Measurements from ENCODE around the gene TMEM63A.

- TF ChIP-seq CTCF (IDR thresholded peaks at IDR 0.05; ENCODE audit: low read depth, low read length, poor library complexity, severe bottlenecking) (no peak), EZH2phosphoT487 (IDR thresholded peaks at IDR 0.05; ENCODE audit: borderline replicate concordance, low read length) (no peak)
These were observed 62.6 kb downstream of the TMEM63A start for GRCh38 chr1:225819346-225820192.

Measured in DOHH2 (cell line).